Keratinocyte (primary cell): ENCODE results near the gene CMIP. TPM values are rescaled to one million over a fixed set of nuclear protein-coding genes. Genes with fewer than 3 reads are reported as not detected.

Source experiments
- DNase-seq: peaks from one replicate; pipeline ENCODE4 v3.0.0-alpha.2; 2011; ENCODE audit warnings: low read depth, missing footprints, low spot score
- FAIRE-seq: peaks from 2 replicates; lab custom pipeline; 2011; peaks lifted over from hg19 to GRCh38; lab: Jason Lieb, UNC
- H2AFZ ChIP-seq: 2 replicates; pipeline ENCODE4 v1.6.0; 2012; ENCODE audit warnings: low read length, control low read depth, inconsistent platforms; ENCODE audit not compliant: control insufficient read depth
- H3K27ac ChIP-seq: 2 replicates; pipeline ENCODE4 v1.5.1; 2011; ENCODE audit warnings: low read length; ENCODE audit not compliant: control insufficient read depth, insufficient read depth
- H3K27me3 ChIP-seq: 3 replicates; pipeline ENCODE4 v1.6.0; 2011; ENCODE audit warnings: low read length; ENCODE audit not compliant: control insufficient read depth, insufficient read depth; ENCODE audit errors: extremely low read depth
- H3K36me3 ChIP-seq, 2 experiments: 2 replicates in 1 of 2; 3 replicates in 1 of 2; pipeline ENCODE4 v1.5.1; 2011; ENCODE audit warnings: low read length in 2 of 2, mild to moderate bottlenecking in 1 of 2; ENCODE audit not compliant: control insufficient read depth in 2 of 2, insufficient read depth in 2 of 2; ENCODE audit errors: extremely low read depth in 1 of 2
- H3K4me1 ChIP-seq: 3 replicates; pipeline ENCODE4 v1.5.1; 2011; ENCODE audit warnings: low read length; ENCODE audit not compliant: control insufficient read depth, insufficient read depth; ENCODE audit errors: extremely low read depth
- H3K4me2 ChIP-seq: 3 replicates; pipeline ENCODE4 v1.6.0; 2011; ENCODE audit warnings: low read depth, low read length; ENCODE audit not compliant: control insufficient read depth, insufficient read depth; ENCODE audit errors: extremely low read depth
- H3K4me3 ChIP-seq, 3 experiments: fragments of 200-600 bp in 1 of 3; sonication (generic) in 1 of 3; 2 replicates in 2 of 3; 3 replicates in 1 of 3; pipeline ENCODE4 v1.5.1; 2011 to 2016; ENCODE audit warnings: low read length in 3 of 3, mild to moderate bottlenecking in 3 of 3, control low read depth in 2 of 3, inconsistent platforms in 1 of 3, low read depth in 1 of 3, mixed read lengths in 1 of 3, mixed run types in 1 of 3, moderate library complexity in 1 of 3; ENCODE audit not compliant: control insufficient read depth in 2 of 3, insufficient read depth in 2 of 3; ENCODE audit errors: extremely low read depth in 1 of 3
- H3K79me2 ChIP-seq: 2 replicates; pipeline ENCODE4 v1.6.0; 2012; ENCODE audit warnings: low read length; ENCODE audit not compliant: control insufficient read depth, insufficient read depth
- H3K9ac ChIP-seq: 3 replicates; pipeline ENCODE4 v1.6.0; 2011; ENCODE audit warnings: low read length; ENCODE audit not compliant: control insufficient read depth, insufficient read depth; ENCODE audit errors: extremely low read depth
- H3K9me1 ChIP-seq: 3 replicates; pipeline ENCODE4 v1.6.0; 2011; ENCODE audit warnings: low read length; ENCODE audit not compliant: control insufficient read depth, insufficient read depth; ENCODE audit errors: extremely low read depth
- H3K9me3 ChIP-seq: 2 replicates; pipeline ENCODE4 v1.5.1; 2012; ENCODE audit warnings: low read depth, low read length; ENCODE audit not compliant: control insufficient read depth
- H4K20me1 ChIP-seq: 3 replicates; pipeline ENCODE4 v1.6.0; 2011; ENCODE audit warnings: low read length; ENCODE audit not compliant: control insufficient read depth, insufficient read depth; ENCODE audit errors: extremely low read depth
- EZH2 ChIP-seq: IDR thresholded peaks from one replicate; pipeline ENCODE4 v1.6.1; 2012; ENCODE audit warnings: inconsistent platforms, mild to moderate bottlenecking, low read length, moderate library complexity
- dilution Hi-C: fragments of 300-500 bp; cut with MboI; formaldehyde crosslinking; loops from one replicate; pipeline ENCODE4 v1.7.0; 2020; ENCODE audit warnings: low sequenced_read_pairs; ENCODE audit not compliant: extremely low pct_ligation_motif_present
- polyA plus RNA-seq, 5 experiments: library from polyadenylated mRNA; depleted of rRNA in 3 of 5; stranded (reverse) in 3 of 5; stranded (forward) in 1 of 5; unstranded in 1 of 5; fragments of >200 nt; gene quantifications; 1 replicate in 1 of 5; 2 replicates in 3 of 5; 3 replicates in 1 of 5; pipeline versions ENCODE4 v1.2.1 to v1.2.3, GENCODE V29; 2011 to 2012; ENCODE audit warnings: missing spikeins in 2 of 5, low read depth in 1 of 5, low replicate concordance in 1 of 5
- TF ChIP-seq, protein P1 (sequence below), 3 experiments: IDR thresholded peaks in 1 of 3; conservative IDR thresholded peaks in 1 of 3; optimal IDR thresholded peaks in 1 of 3; 2 replicates in 2 of 3; 3 replicates in 1 of 3; pipeline versions ENCODE3 to v1.5.1; 2011; ENCODE audit warnings: low read length in 3 of 3, mild to moderate bottlenecking in 3 of 3, moderate library complexity in 2 of 3, control low read depth in 1 of 3, inconsistent platforms in 1 of 3; ENCODE audit not compliant: insufficient read depth in 2 of 3; ENCODE audit errors: extremely low read depth in 1 of 3

Gene CMIP
- polyA plus RNA-seq, 1 donor (not counting 4 experiments of a cell fraction or from before 2014, with no cell fraction given), result 5.0 TPM

DNA sequence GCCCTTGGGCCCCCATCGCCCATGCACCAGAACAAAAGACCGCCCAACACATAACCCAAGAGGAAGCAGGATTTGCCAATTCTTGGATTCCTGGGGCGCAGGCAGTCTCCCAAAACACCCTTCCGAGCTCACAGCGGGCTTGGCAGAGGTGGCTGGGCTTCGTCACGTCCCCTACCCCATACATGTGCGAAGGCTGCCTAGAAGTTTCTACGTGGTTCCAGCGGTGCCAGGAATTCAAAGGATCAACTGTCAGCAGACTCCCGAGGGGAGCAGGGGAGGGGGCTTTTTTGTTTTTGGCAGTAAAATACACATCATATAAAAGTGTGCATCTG, 253.7 kb downstream of the CMIP start:
- no peak for TF ChIP-seq EZH2
- TF ChIP-seq, protein P1, sequence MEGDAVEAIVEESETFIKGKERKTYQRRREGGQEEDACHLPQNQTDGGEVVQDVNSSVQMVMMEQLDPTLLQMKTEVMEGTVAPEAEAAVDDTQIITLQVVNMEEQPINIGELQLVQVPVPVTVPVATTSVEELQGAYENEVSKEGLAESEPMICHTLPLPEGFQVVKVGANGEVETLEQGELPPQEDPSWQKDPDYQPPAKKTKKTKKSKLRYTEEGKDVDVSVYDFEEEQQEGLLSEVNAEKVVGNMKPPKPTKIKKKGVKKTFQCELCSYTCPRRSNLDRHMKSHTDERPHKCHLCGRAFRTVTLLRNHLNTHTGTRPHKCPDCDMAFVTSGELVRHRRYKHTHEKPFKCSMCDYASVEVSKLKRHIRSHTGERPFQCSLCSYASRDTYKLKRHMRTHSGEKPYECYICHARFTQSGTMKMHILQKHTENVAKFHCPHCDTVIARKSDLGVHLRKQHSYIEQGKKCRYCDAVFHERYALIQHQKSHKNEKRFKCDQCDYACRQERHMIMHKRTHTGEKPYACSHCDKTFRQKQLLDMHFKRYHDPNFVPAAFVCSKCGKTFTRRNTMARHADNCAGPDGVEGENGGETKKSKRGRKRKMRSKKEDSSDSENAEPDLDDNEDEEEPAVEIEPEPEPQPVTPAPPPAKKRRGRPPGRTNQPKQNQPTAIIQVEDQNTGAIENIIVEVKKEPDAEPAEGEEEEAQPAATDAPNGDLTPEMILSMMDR (optimal IDR thresholded peaks at IDR 0.05 in 1 of 3, IDR thresholded peaks at IDR 0.05 in 1 of 3, conservative IDR thresholded peaks at IDR 0.05 in 1 of 3; ENCODE audit: extremely low read depth in 1 of 3, insufficient read depth in 2 of 3, low read length in 3 of 3), result no peak
- H3K27ac ChIP-seq, result no peak overlapping the region
- H3K36me3 ChIP-seq, result peaks cover 27 to 55% of the 10 kb centered on the region in 2 experiments
- H3K9ac ChIP-seq, result no peak overlapping the region
- H2AFZ ChIP-seq, result no peak overlapping the region
- no peaks in the 10 kb centered on the region for H3K27me3 ChIP-seq
- H3K9me3 ChIP-seq, result no peaks in the 10 kb centered on the region
- DNase-seq (no peak), FAIRE-seq (no peak)
- H4K20me1 ChIP-seq, result peaks cover 6% of the 10 kb centered on the region
- H3K4me2 ChIP-seq, result no peak overlapping the region
- H3K79me2 ChIP-seq, result no peaks in the 10 kb centered on the region
- peaks cover 4% of the 10 kb centered on the region for H3K9me1 ChIP-seq
- H3K4me3 ChIP-seq, result no peak overlapping the region
- H3K4me1 ChIP-seq, result peaks cover 33% of the 10 kb centered on the region
- dilution Hi-C loops, result no loop called here

DNA sequence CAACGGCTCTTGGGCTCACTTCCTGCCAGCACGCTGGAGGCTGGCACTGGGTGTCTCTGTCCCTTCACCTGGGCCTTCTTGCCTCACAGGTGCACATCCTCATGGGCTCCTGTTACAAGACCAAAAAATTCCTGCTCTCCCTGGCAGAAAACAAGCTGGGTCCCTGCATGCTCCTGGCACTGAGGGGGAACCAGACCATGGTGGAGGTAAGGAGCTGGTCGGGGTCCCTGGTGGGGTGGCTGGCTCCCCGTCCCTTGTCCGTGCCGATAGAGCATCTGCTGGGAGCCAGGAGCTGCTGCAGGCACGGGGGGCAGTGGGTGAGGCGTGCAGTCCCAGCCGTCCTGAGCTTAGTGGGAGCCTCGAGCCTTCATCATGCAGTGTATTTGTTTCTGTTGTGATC, 255.0 kb downstream of the CMIP start:
- DNase-seq, result no peak
- Histone ChIP-seq H2AFZ (no peak overlapping the region), H3K27me3 (no peaks in the 10 kb centered on the region), H3K4me2 (no peak overlapping the region), H3K36me3 (peaks cover 24 to 53% of the 10 kb centered on the region in 2 experiments), H3K27ac (no peak overlapping the region), H3K9me3 (no peaks in the 10 kb centered on the region), H4K20me1 (peaks cover 6% of the 10 kb centered on the region), H3K4me3 (no peak overlapping the region), H3K9ac (no peak overlapping the region), H3K9me1 (peaks cover 4% of the 10 kb centered on the region), H3K4me1 (peaks cover 22% of the 10 kb centered on the region), H3K79me2 (no peaks in the 10 kb centered on the region)
- no peak for TF ChIP-seq EZH2
- TF ChIP-seq, protein P1 (optimal IDR thresholded peaks at IDR 0.05 in 1 of 3, IDR thresholded peaks at IDR 0.05 in 1 of 3, conservative IDR thresholded peaks at IDR 0.05 in 1 of 3; ENCODE audit: extremely low read depth in 1 of 3, insufficient read depth in 2 of 3, low read length in 3 of 3), result no peak
- no peak for FAIRE-seq
- dilution Hi-C loops, result no loop called here
